Esophagus (tissue), 2 donors: ENCODE data around the gene CEBPB. TPM values are rescaled to one million over a fixed set of nuclear protein-coding genes. Genes with fewer than 3 reads are reported as not detected.

Source experiments
- H3K27ac ChIP-seq, 2 donors: one replicate each; pipeline ENCODE4 v1.5.1; 2013; ENCODE audit warnings: low read depth in 2 of 2, mild to moderate bottlenecking in 2 of 2, inconsistent platforms in 1 of 2, low read length in 1 of 2, moderate library complexity in 1 of 2
- H3K27me3 ChIP-seq, 2 donors: one replicate each; pipeline ENCODE4 v1.6.1; 2013; ENCODE audit warnings: low read length in 2 of 2, control low read depth in 1 of 2, mild to moderate bottlenecking in 1 of 2; ENCODE audit not compliant: insufficient read depth in 2 of 2, control insufficient read depth in 1 of 2
- H3K36me3 ChIP-seq, 2 donors: one replicate each; pipeline ENCODE4 v1.6.1; 2013; ENCODE audit warnings: low read length in 1 of 2; ENCODE audit not compliant: control insufficient read depth in 2 of 2, insufficient read depth in 2 of 2
- H3K4me1 ChIP-seq, 2 donors: one replicate each; pipeline ENCODE4 v1.6.1; 2013; ENCODE audit warnings: low read length in 1 of 2; ENCODE audit not compliant: control insufficient read depth in 2 of 2, insufficient read depth in 2 of 2
- H3K4me3 ChIP-seq, 2 donors: one replicate each; pipeline ENCODE4 v1.5.1; 2013; ENCODE audit warnings: low read length in 2 of 2, mild to moderate bottlenecking in 2 of 2, low read depth in 1 of 2, moderate library complexity in 1 of 2
- H3K9me3 ChIP-seq, 2 donors: one replicate each; pipeline ENCODE4 v1.6.1; 2013; ENCODE audit warnings: mild to moderate bottlenecking in 2 of 2, low read depth in 1 of 2, low read length in 1 of 2, moderate library complexity in 1 of 2; ENCODE audit not compliant: control insufficient read depth in 2 of 2, insufficient read depth in 1 of 2
- WGBS, 2 donors: extraction: QIAGEN DNeasy Blood & Tissue Kit; methylation state at CpG; one replicate each; pipeline ENCODE4 v1.1.7; 2013; 5-methylcytosine and 5-hydroxymethylcytosine counted together
- polyA plus RNA-seq, 2 donors: library from polyadenylated mRNA; stranded (reverse); fragments of 200-250 nt; gene quantifications; one replicate each; pipeline ENCODE4 v1.2.3, GENCODE V29; 2013
- donor health status: healthy with polysubstance abuse.
- donor health status: Bipolar disorder and iron deficiency.

Gene CEBPB
- polyA plus RNA-seq, 2 donors = 6.9 to 19.6 TPM

- Histone ChIP-seq H3K4me3 (no peak overlapping the region), H3K27me3 (no peaks in the 10 kb centered on the region), H3K36me3 (no peaks in the 10 kb centered on the region), H3K27ac (peak overlapping the region in 1 of 2 donors; percentile 69), H3K4me1 (peaks cover 3 to 18% of the 10 kb centered on the region in 2 donors), H3K9me3 (no peaks in the 10 kb centered on the region)
- WGBS, 2 donors = 51 to 59% methylated on average over 19 of the region's 19 CpGs
Observed at GRCh38 chr20:50233325-50234212, 42.9 kb downstream of the CEBPB start.

- no peak overlapping the region for H3K4me3 ChIP-seq
- 68 to 74% methylated on average over 12 of the region's 12 CpGs for WGBS, 2 donors
- H3K36me3 ChIP-seq = no peaks in the 10 kb centered on the region
- peaks cover 3 to 15% of the 10 kb centered on the region in 2 donors for H3K4me1 ChIP-seq
- no peaks in the 10 kb centered on the region for H3K27me3 ChIP-seq
- no peaks in the 10 kb centered on the region for H3K9me3 ChIP-seq
- peak overlapping the region in 1 of 2 donors; percentile 69 for H3K27ac ChIP-seq
Observed at GRCh38 chr20:50234288-50234687, 43.7 kb downstream of the CEBPB start.

GRCh38 chr20:50237349-50237748 is 46.7 kb downstream of the CEBPB start:
- Histone ChIP-seq H3K27ac (peak overlapping the region in 1 of 2 donors; percentile 53), H3K27me3 (no peaks in the 10 kb centered on the region), H3K4me3 (no peak overlapping the region), H3K9me3 (no peaks in the 10 kb centered on the region), H3K4me1 (peaks cover 3 to 13% of the 10 kb centered on the region in 2 donors), H3K36me3 (no peaks in the 10 kb centered on the region)
- WGBS, 2 donors = 58% methylated on average over 4 of the region's 4 CpGs

GRCh38 chr20:50238081-50238800 is 47.6 kb downstream of the CEBPB start:
- peaks cover 6 to 20% of the 10 kb centered on the region in 2 donors for H3K4me1 ChIP-seq
- no peaks in the 10 kb centered on the region for H3K27me3 ChIP-seq
- no peak overlapping the region for H3K4me3 ChIP-seq
- peak overlapping the region in 1 of 2 donors; percentile 22 for H3K27ac ChIP-seq
- WGBS, 2 donors = 85 to 88% methylated on average over 19 of the region's 19 CpGs
- H3K36me3 ChIP-seq = no peaks in the 10 kb centered on the region
- no peaks in the 10 kb centered on the region for H3K9me3 ChIP-seq

GRCh38 chr20:50240092-50240491 is 49.5 kb downstream of the CEBPB start:
- H3K36me3 ChIP-seq = no peaks in the 10 kb centered on the region
- no peak overlapping the region for H3K27ac ChIP-seq
- H3K9me3 ChIP-seq = no peaks in the 10 kb centered on the region
- peaks cover 6 to 19% of the 10 kb centered on the region in 2 donors for H3K4me1 ChIP-seq
- no peak overlapping the region for H3K4me3 ChIP-seq
- 50 to 59% methylated on average over 9 of the region's 9 CpGs for WGBS, 2 donors
- no peaks in the 10 kb centered on the region for H3K27me3 ChIP-seq

GRCh38 chr20:50242178-50242514 is 51.5 kb downstream of the CEBPB start:
- WGBS, 2 donors = 93 to 97% methylated on average over 6 of the region's 6 CpGs
- Histone ChIP-seq H3K4me3 (no peak overlapping the region), H3K27me3 (no peaks in the 10 kb centered on the region), H3K27ac (no peak overlapping the region), H3K36me3 (no peaks in the 10 kb centered on the region), H3K4me1 (peaks cover 6 to 27% of the 10 kb centered on the region in 2 donors), H3K9me3 (no peaks in the 10 kb centered on the region)

Other genes with a start within 250 kb of the CEBPB start
- 1 to 10 TPM in 1 of 2 donors, under 1 TPM in 1; 0.86 to 1.2 TPM for gene SNAI1, start 207.8 kb upstream of the CEBPB start, polyA plus RNA-seq
- gene UBE2V1, start 77.7 kb upstream of the CEBPB start, polyA plus RNA-seq = 10 to 100 TPM; 57.4 to 73.1 TPM
- gene PEDS1, start 37.1 kb upstream of the CEBPB start, polyA plus RNA-seq = 10 to 100 TPM; 31.5 to 56.2 TPM